ENCODE results near the gene FAM181A.

GRCh38 chr14:93945070-93945399 is 17.9 kb downstream of the FAM181A start:
- TF ChIP-seq, protein P1, sequence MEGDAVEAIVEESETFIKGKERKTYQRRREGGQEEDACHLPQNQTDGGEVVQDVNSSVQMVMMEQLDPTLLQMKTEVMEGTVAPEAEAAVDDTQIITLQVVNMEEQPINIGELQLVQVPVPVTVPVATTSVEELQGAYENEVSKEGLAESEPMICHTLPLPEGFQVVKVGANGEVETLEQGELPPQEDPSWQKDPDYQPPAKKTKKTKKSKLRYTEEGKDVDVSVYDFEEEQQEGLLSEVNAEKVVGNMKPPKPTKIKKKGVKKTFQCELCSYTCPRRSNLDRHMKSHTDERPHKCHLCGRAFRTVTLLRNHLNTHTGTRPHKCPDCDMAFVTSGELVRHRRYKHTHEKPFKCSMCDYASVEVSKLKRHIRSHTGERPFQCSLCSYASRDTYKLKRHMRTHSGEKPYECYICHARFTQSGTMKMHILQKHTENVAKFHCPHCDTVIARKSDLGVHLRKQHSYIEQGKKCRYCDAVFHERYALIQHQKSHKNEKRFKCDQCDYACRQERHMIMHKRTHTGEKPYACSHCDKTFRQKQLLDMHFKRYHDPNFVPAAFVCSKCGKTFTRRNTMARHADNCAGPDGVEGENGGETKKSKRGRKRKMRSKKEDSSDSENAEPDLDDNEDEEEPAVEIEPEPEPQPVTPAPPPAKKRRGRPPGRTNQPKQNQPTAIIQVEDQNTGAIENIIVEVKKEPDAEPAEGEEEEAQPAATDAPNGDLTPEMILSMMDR (IDR thresholded peaks at IDR 0.05): no peak
- TF ChIP-seq EZH2 (IDR thresholded peaks at IDR 0.05; ENCODE audit: borderline replicate concordance, insufficient read depth, low read depth, low read length, poor library complexity, severe bottlenecking): no peak
